Choroid plexus epithelial cell (primary cell): ENCODE measurements around the gene EFNB1.

Experiments
- DNase-seq: peaks from one replicate; pipeline ENCODE4 v3.0.0-alpha.2; 2010; ENCODE audit warnings: low read depth
- H3K4me3 ChIP-seq: 2 replicates; pipeline ENCODE4 v1.5.1; 2011; ENCODE audit warnings: low read depth, mild to moderate bottlenecking, control low read depth, low read length, moderate library complexity
- CTCF ChIP-seq: conservative IDR thresholded peaks from 2 replicates; pipeline ENCODE4 v1.5.1; 2011; ENCODE audit warnings: low read depth, mild to moderate bottlenecking, control low read depth, inconsistent platforms, low read length, moderate library complexity

The EFNB1 gene

DNA sequence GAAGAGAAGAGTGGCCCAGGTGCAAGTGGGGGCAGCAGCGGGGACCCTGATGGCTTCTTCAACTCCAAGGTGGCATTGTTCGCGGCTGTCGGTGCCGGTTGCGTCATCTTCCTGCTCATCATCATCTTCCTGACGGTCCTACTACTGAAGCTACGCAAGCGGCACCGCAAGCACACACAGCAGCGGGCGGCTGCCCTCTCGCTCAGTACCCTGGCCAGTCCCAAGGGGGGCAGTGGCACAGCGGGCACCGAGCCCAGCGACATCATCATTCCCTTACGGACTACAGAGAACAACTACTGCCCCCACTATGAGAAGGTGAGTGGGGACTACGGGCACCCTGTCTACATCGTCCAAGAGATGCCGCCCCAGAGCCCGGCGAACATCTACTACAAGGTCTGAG lies 11.4 kb downstream of the EFNB1 start:
- no peak for TF ChIP-seq CTCF
- DNase-seq: no peak
- H3K4me3 ChIP-seq: no peak overlapping the region

DNA sequence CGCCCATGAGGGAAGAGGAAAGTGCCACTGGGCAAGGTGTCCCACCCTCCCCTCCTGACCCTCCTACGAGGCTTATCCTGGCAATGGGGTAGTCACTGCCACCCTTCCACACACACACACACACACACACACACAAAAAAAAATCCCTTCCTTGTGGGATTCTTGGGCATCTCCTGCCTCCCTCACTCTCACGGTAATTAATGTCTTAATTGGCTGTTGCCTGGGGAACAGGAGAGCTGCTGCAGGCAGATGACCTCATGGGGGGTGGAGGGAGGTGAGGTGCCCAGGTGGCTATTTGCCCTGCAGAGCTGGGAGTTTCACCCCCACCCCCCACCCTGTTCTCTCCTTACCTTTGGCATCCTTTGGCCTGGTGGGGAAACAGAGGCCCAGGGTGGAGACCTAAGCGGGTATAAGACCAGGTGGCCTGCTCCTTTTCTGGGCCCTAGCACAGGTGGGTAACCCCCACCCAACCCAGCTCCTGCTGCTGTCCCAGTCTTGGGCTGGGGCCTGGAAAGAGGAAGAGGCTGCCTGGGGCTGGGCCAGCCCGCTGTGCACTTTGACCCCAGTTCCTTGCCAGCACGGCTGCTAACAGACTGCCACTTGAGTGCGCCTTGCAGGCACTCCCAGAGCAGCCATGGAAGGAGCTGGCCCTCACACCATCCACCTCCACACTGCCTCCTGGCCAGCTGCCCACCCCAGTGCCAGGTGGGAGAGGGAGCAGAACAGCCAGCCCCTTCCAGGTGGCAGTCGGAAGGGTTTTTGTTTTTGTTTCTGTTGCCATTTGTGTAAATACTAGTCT lies 12.6 kb downstream of the EFNB1 start:
- TF ChIP-seq CTCF: no peak
- no peak for DNase-seq
- H3K4me3 ChIP-seq: no peak overlapping the region

- no peak for TF ChIP-seq CTCF
Observed at GRCh38 chrX:68842351-68842750, 13.5 kb downstream of the EFNB1 start.

GRCh38 chrX:68842781-68843581 lies 14.2 kb downstream of the EFNB1 start:
- peak; percentile 66 for DNase-seq
- peak; percentile 12 for TF ChIP-seq CTCF
- no peak overlapping the region for H3K4me3 ChIP-seq

More at GRCh38 chrX:68842351-68842750, 13.5 kb downstream of the EFNB1 start:
- no peak overlapping the region for H3K4me3 ChIP-seq
- DNase-seq: no peak

- DNase-seq: no peak
- TF ChIP-seq CTCF: no peak
- no peak overlapping the region for H3K4me3 ChIP-seq
Observed at GRCh38 chrX:68843992-68844391, 15.2 kb downstream of the EFNB1 start.

DNA sequence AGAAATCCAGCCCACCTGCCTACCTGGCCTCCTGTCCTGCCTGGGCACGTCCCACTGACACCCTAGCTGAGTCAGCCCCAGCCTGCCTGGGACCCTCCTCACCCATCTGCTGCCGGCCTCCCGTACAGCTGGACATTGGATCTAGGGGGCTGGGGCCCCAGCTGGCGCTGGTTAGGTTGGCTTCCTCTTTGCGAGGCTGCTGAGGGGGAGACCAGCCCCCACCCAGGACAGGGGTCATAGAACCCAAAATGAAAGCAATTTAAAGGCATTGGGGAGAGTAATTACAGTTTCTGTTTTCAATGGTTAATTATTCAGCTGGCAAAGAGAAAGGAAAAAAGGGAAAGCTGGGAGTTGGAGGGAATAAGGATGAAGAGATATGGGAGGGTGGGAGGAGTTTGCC lies 15.8 kb downstream of the EFNB1 start:
- H3K4me3 ChIP-seq: no peak overlapping the region
- TF ChIP-seq CTCF: no peak
- no peak for DNase-seq
